AG04450 (cell line): ENCODE results near the gene RFTN1. TPM values are rescaled to one million over a fixed set of nuclear protein-coding genes. Genes with fewer than 3 reads are reported as not detected.

Source experiments
- CTCF ChIA-PET: fragments of 300-600, 350-600 bp; formaldehyde crosslinking; extraction: SDS; loops from one replicate; lab custom pipeline; 2022; ENCODE audit warnings: antibody characterized with exemption, inconsistent platforms; lab: Charles Lee
- POLR2A ChIA-PET: fragments of 350-600 bp; formaldehyde crosslinking; extraction: SDS; loops from one replicate; lab custom pipeline; 2021; ENCODE audit warnings: antibody characterized with exemption, inconsistent platforms; lab: Yijun Ruan, JAX
- DNase-seq: peaks from one replicate; pipeline ENCODE4 v3.0.0-alpha.2; 2011; ENCODE audit warnings: low read depth, low spot score
- H3K27ac ChIP-seq: one replicate; pipeline ENCODE4 v1.5.1; 2012; ENCODE audit warnings: low read depth, low read length, control low read depth
- H3K27me3 ChIP-seq: one replicate; pipeline ENCODE4 v1.6.0; 2012; ENCODE audit warnings: low read length; ENCODE audit not compliant: control insufficient read depth, insufficient read depth
- H3K4me3 ChIP-seq: 2 replicates; pipeline ENCODE4 v1.5.1; 2011; ENCODE audit warnings: mild to moderate bottlenecking, low read depth, low read length, control low read depth
- H3K9me3 ChIP-seq: 2 replicates; pipeline ENCODE4 v1.5.1; 2012; ENCODE audit warnings: low read length; ENCODE audit not compliant: control insufficient read depth, insufficient read depth
- CTCF ChIP-seq: IDR thresholded peaks from 2 replicates; pipeline ENCODE4 v1.5.1; 2011; ENCODE audit warnings: low read depth, low read length, control low read depth, inconsistent platforms
- polyA plus RNA-seq: library from polyadenylated mRNA; depleted of rRNA; stranded (reverse); fragments of >200 nt; gene quantifications from 2 replicates; pipeline ENCODE4 v1.2.3, GENCODE V29; 2011

Gene RFTN1
- polyA plus RNA-seq, 1 experiment = 97.3 TPM

DNA sequence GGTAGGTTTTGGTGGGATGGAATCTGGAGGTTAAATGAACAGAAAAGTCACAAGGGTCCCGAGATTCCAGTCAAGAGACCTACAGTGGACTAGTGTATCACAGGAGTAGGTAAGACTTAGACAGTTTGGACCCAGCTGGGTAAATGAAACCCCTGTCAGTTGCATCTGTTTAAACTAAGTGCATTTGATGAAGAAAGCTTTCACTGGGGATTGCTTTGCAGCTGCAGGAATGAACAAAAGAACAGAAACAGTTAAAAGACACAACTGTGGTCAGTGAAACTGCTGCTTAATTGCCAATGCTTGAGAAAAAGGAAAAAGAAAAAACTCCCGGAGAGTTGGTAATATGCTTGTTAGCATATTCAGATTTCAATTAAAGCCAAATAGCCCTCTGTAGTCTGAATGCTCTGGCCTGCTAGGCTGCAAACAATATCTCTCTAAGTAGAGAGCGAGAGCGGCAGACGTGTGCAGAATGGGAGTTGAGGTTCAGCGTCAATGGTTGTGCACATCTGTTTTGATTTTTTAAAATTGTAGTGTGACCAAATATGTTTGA lies 211.3 kb downstream of the RFTN1 start:
- no peak overlapping the region for H3K27ac ChIP-seq
- no peak for DNase-seq
- POLR2A ChIA-PET = no interaction called here
- CTCF ChIA-PET = interaction anchor here (0.9 kb wide), 1 partner anchor 298 kb away, joined by 3 read pairs; no protein-coding TSS in a partner anchor
- no peak for TF ChIP-seq CTCF
- H3K9me3 ChIP-seq = no peaks in the 10 kb centered on the region
- H3K27me3 ChIP-seq = no peaks in the 10 kb centered on the region
- H3K4me3 ChIP-seq = no peak overlapping the region

GRCh38 chr3:16301507-16301906 lies 212.0 kb downstream of the RFTN1 start:
- DNase-seq = no peak
- H3K9me3 ChIP-seq = no peaks in the 10 kb centered on the region
- no peaks in the 10 kb centered on the region for H3K27me3 ChIP-seq
- H3K4me3 ChIP-seq = no peak overlapping the region
- no peak for TF ChIP-seq CTCF
- POLR2A ChIA-PET = no interaction called here
- no peak overlapping the region for H3K27ac ChIP-seq
- CTCF ChIA-PET = interaction anchor here (0.6 to 1.6 kb wide), 5 partner anchors 11 to 299 kb away, joined by 3 to 8 read pairs (median 3); no protein-coding TSS in a partner anchor

- no peak for DNase-seq
- H3K27me3 ChIP-seq = no peaks in the 10 kb centered on the region
- POLR2A ChIA-PET = no interaction called here
- no peaks in the 10 kb centered on the region for H3K9me3 ChIP-seq
- CTCF ChIA-PET = interaction anchor here (0.6 to 1.6 kb wide), 4 partner anchors 10 to 217 kb away, joined by 3 to 8 read pairs (median 4); no protein-coding TSS in a partner anchor
- H3K27ac ChIP-seq = no peak overlapping the region
- no peak overlapping the region for H3K4me3 ChIP-seq
- no peak for TF ChIP-seq CTCF
Observed at GRCh38 chr3:16300881-16301359, 212.6 kb downstream of the RFTN1 start.

DNA sequence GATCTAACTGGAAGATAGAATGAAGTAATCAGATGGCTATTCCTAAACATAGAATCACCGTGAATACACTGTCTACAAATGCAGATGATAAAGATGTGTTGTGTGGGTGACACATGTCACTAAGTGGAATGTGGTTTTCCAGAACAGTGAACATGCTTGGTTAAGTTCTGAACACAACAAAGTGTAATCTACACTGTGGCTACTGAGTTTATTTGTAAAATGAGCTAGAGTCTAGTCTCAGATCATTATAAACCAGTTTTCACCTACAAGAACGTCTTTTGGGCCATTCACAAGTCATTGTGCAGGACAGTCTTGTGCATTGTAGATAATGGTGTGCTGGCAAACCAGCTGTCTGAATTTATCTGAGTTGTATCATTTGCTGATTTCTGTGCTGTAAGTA lies 213.2 kb downstream of the RFTN1 start:
- DNase-seq = no peak
- Histone ChIP-seq H3K27me3 (no peaks in the 10 kb centered on the region), H3K27ac (no peak overlapping the region), H3K4me3 (no peak overlapping the region), H3K9me3 (no peaks in the 10 kb centered on the region)
- CTCF ChIA-PET = interaction anchor here (1.1 to 1.6 kb wide), 2 partner anchors 10 to 217 kb away, joined by 5 to 8 read pairs; no protein-coding TSS in a partner anchor
- POLR2A ChIA-PET = no interaction called here
- TF ChIP-seq CTCF = no peak

DNA sequence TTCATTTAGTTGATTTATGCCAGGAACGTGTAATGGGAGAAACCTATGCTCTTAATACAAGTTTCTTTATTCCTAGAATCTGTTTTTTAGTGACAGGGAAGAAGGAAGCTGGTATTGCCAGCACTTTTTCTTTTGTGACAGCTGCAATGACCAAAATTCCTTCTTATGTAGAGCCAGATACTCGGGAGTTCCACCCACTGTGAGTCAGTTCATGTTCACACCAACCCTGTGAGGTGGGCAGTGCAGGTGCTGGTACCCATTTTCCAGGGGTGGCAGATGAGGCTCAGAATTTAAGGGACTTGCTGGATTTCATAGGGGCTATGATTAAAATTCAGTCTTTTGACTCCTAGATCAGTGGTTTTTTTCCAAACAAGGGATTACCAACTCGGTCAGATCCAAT lies 213.8 kb downstream of the RFTN1 start:
- ChIA-PET POLR2A (no interaction called here), CTCF (no interaction called here)
- TF ChIP-seq CTCF = no peak
- DNase-seq = no peak
- H3K4me3 ChIP-seq = no peak overlapping the region
- H3K9me3 ChIP-seq = no peaks in the 10 kb centered on the region
- H3K27ac ChIP-seq = no peak overlapping the region
- H3K27me3 ChIP-seq = no peaks in the 10 kb centered on the region
